ENCODE measurements around the gene NR1I2. TPM values are rescaled to one million over a fixed set of nuclear protein-coding genes. Genes with fewer than 3 reads are reported as not detected.

The NR1I2 gene
- total RNA-seq, 1 experiment from 2014 or later = 0.07 TPM

DNA sequence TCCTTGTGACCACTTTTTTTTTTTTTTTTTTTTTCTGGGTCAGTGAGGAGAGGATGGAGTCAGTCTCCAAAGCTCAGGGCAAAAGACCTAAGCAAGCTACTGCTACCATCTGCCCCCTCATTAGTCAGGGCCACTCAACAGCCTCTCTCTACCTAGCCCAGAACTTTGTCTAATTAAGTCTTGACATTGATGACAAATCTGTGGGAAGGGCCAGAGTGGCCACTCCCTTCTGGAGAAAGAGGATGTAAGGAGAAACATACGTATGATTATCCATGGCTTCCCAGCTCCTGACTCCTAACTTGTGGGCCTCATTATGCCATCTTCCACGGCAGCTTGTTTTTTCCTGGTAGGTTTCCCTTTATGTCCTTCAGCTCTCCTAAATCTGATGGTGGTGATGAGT lies 37.9 kb downstream of the NR1I2 start (continued):
- TF ChIP-seq, protein P1, sequence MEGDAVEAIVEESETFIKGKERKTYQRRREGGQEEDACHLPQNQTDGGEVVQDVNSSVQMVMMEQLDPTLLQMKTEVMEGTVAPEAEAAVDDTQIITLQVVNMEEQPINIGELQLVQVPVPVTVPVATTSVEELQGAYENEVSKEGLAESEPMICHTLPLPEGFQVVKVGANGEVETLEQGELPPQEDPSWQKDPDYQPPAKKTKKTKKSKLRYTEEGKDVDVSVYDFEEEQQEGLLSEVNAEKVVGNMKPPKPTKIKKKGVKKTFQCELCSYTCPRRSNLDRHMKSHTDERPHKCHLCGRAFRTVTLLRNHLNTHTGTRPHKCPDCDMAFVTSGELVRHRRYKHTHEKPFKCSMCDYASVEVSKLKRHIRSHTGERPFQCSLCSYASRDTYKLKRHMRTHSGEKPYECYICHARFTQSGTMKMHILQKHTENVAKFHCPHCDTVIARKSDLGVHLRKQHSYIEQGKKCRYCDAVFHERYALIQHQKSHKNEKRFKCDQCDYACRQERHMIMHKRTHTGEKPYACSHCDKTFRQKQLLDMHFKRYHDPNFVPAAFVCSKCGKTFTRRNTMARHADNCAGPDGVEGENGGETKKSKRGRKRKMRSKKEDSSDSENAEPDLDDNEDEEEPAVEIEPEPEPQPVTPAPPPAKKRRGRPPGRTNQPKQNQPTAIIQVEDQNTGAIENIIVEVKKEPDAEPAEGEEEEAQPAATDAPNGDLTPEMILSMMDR (IDR thresholded peaks at IDR 0.05 in 2 of 3, conservative IDR thresholded peaks at IDR 0.05 in 1 of 3; ENCODE audit: borderline replicate concordance in 1 of 3, insufficient read depth in 1 of 3, low read depth in 2 of 3, low read length in 2 of 3) = no peak
- no peak for TF ChIP-seq YY1 (IDR thresholded peaks at IDR 0.05; ENCODE audit: extremely low read depth, insufficient replicate concordance, low read depth, low read length)
- TF ChIP-seq POLR2AphosphoS5 (IDR thresholded peaks at IDR 0.05; ENCODE audit: low read depth, low read length) = no peak
- no peak for TF ChIP-seq SP1 (IDR thresholded peaks at IDR 0.05; ENCODE audit: low read depth)
- no peak for TF ChIP-seq TCF7L2 (IDR thresholded peaks at IDR 0.05; ENCODE audit: borderline replicate concordance, extremely low read depth, insufficient read depth, insufficient read length)
- no peak for TF ChIP-seq FOSL1 (IDR thresholded peaks at IDR 0.05; ENCODE audit: low read depth)

DNA sequence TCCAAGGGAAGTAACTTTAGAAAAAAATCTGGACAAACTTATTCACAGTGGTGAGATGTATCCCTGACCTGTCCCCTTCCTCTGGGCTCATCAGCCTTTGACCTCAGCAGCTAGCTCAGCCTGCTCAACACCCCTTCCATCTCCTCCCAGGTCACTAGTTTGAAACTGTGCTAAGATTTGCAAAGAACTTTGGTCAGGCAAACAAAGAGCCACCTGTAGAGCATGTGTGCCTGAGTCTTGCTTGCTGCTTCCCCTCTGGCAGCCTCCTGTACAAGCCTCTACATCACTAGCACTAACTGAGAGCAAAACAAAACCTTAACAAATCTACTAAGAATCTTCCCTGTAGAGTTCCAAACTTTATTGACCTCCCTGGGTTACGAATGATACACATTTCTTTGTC lies 43.9 kb downstream of the NR1I2 start:
- Histone ChIP-seq H4K20me1 (ENCODE audit: insufficient read depth) (no peaks in the 10 kb centered on the region), H3K4me3 (replicated peaks in 1 of 2; ENCODE audit: low read depth in 1 of 2, low read length in 2 of 2) (no peak overlapping the region), H3K27ac (ENCODE audit: low read depth, low read length) (no peak overlapping the region), H3K9ac (ENCODE audit: low read length) (no peak overlapping the region), H2AFZ (ENCODE audit: low read depth, low read length, poor library complexity, severe bottlenecking) (no peak overlapping the region), H3K9me3 (ENCODE audit: control insufficient read depth in 1 of 2, insufficient read depth in 1 of 2, low read depth in 1 of 2, low read length in 2 of 2) (no peaks in the 10 kb centered on the region), H3K79me2 (ENCODE audit: insufficient read depth, low read length) (peaks cover 4% of the 10 kb centered on the region; the same call in 1 of the 2 replicates), H3K27me3 (ENCODE audit: insufficient read depth, low read length) (no peaks in the 10 kb centered on the region), H3K4me1 (ENCODE audit: control insufficient read depth in 1 of 2, insufficient read depth in 2 of 2, low read length in 2 of 2) (no peaks in the 10 kb centered on the region), H3K9me2 (ENCODE audit: insufficient read depth) (no peaks in the 10 kb centered on the region), H3K4me2 (ENCODE audit: low read length) (no peak overlapping the region), H3K36me3 (ENCODE audit: control insufficient read depth in 1 of 2, insufficient read depth in 2 of 2, low read length in 2 of 2) (no peaks in the 10 kb centered on the region)
- RAD21 ChIA-PET (ENCODE audit: low non-redundant PET in 1 of 2, low total read pairs in 2 of 2, uncharacterized antibody in 2 of 2, unreplicated experiment in 2 of 2) = no interaction called here
- no TSS peak for BruUV-seq (replicated peaks)
- POLR2A ChIA-PET = no interaction called here
- intact Hi-C loops (cut with micrococcal nuclease) = no loop called here
- ATAC-seq (no peak), DNase-seq (ENCODE audit: low read depth, low spot score) (no peak)
- TF ChIP-seq SP1 (IDR thresholded peaks at IDR 0.05; ENCODE audit: low read depth) = no peak
- CTCF ChIA-PET = no interaction called here

All from HCT116 (cell line).